Pulmonary artery endothelial cell (primary cell): ENCODE data around the gene CALCOCO2. TPM values are rescaled to one million over a fixed set of nuclear protein-coding genes. Genes with fewer than 3 reads are reported as not detected.
"Not testable (repeated sequence)": the region's sequence is repeated elsewhere in the genome, so short reads cannot be mapped to it uniquely, and the experiment has no call there.

Source experiments
- DNase-seq: peaks from one replicate; pipeline ENCODE4 v3.0.0-alpha.2; 2011; ENCODE audit warnings: low read depth, low spot score
- total RNA-seq: library from RNA; depleted of rRNA; stranded (reverse); fragments of >200 nt; gene quantifications from 2 replicates; pipeline ENCODE4 v1.2.3, GENCODE V29; 2014

Gene CALCOCO2
- total RNA-seq, 1 donor from 2014 or later = 30.4 TPM

DNA sequence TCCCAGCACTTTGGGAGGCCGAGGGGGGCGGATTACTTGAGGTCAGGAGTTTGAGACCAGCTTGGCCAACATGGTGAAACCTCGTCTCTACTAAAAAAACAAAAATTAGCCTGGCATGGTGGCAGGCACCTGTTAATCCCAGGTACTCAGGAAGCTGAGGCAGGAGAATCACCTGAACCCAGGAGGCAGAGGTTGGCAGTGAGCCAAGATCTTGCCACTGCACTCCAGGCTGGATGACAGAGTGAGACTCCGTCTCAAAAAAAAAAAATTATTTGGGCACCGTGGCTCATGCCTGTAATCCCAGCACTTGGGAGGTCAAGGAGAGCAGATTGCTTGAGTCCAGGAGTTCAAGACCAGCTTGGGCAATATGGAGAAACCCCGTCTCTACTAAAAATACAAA, 9.9 kb upstream of the CALCOCO2 start:
- not testable (repeated sequence) for DNase-seq

DNA sequence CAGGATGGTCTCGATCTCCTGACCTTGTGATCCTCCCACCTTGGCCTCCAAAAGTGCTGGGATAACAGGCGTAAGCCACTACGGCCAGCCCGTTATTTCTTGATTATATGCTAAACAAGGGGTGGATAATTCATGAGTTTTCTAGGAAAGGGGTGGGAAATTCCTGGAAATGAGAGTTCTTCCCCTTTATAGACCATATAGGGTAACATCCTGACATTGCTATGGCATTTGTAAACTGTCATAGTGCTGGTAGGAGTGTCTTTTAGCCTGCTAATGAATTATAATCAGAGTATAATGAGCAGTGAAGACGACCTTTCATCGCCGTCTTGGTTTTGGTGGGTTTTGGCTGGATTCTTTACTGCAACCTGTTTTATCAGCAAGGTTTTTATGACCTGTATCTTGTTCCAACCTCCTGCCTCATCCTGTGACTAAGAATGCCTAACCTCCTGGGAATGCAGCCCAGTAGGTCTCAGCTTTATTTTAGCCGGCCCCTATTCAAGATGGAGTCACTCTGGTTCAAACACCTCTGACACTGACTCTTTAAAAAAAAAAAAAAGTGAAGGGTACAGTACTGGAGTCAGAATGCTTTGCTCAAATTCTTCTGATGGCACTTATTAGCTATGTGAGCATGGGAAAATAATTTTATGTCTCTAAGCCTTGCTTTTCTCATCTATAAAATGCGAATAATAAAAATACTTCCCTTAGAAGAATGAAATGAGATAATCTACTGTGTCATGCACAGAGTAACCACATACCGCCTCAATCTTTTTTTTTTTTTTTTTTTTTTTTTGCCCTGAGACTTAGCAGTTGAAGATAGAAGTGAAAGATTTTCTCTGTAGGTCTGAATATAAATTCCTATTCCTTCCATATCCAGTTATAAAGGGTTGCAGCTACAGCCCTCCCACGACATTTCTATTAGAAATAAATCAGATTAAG, 5.1 kb upstream of the CALCOCO2 start:
- DNase-seq = no peak

DNA sequence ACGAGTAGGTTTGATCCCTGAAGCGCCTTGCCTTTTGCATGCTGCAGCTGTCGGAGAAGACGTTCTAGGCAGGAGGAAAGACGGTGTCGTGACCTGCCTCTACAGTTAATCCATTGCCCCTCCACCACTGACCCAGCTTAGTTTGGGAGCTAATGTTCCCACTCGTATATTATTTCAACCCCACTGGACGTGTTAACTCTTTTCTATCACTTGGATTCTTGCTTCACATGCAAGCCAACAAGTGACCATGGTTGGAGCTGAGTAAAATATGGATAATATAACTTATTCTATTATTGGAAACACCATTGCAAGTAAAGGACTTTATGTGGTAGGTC, 681 bp downstream of the CALCOCO2 start:
- DNase-seq = no peak

DNA sequence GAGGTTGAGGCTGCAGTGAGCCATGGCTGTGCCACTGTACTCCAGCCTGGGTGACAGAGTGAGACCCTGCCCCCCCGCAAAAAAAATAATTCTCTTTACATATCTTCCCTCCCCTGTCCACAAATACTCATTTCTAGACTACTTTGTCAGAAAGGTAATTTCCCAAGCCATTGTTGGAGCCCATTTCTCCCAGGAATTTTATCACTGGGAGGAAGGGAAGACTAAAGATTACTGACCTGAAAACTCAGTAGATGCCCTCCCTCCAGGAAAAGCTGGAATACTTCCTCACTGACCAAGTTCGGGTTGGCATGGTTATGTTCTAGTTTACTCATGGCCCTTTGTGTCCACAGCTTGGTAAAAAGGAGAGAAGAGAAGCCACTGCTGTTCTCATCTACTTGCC, 4.1 kb downstream of the CALCOCO2 start:
- DNase-seq = no peak

DNA sequence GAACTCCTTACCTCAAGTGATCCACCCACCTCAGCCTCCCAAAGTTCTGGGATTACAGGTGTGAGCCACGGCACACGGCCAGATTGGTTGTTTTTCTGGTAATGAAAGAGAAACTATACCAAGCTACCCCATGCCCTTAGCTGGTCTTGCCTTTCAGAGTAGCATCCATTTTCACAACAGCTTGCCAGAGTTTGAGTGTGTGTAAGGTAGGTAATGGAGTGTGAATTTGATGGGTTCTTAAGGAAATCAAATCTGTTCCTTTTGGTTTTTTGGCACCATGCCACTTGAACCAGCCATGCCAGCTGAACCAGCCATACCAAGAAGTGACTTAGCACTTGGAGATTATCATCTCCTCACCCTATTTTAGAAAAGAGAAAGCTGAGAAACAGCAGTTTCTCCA, 5.1 kb downstream of the CALCOCO2 start:
- DNase-seq = no peak

DNA sequence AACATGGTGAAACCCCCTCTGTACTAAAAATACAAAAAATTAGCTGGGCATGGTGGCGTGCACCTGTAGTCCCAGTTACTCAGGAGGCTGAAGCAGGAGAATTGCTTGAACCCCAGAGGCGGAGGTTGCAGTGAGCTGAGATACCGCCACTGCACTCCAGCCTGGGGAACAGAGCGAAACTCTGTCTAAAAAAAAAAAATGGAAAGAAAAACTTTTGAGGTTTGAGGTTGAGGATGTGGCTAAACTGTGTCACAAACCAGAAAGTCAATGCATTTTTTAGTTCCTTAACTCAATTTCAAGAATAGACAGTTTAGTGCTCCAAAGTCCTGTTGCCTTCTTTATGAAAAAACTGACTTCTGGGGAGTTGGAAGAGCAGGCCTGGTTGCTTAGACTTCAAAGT, 6.6 kb downstream of the CALCOCO2 start:
- not testable (repeated sequence) for DNase-seq

DNA sequence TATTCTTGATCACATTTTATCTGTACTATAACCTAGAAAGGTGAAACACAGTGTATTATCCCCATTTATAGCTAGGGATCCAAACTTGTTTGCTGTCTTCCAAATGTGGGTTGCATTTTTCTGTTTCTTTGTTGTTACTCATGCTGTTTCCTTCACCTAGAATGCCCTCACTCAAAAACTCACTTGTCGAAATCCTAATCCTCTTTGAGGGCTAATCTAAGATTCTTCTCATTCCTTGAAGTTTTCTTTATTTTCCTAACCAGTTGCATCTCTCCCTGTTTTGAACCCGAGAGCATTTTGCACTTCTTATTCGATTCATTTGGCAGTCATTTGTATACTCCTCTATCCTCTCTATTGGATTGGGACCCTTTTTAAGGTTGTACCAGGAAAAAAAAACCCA, 9.6 kb downstream of the CALCOCO2 start:
- DNase-seq = no peak

DNA sequence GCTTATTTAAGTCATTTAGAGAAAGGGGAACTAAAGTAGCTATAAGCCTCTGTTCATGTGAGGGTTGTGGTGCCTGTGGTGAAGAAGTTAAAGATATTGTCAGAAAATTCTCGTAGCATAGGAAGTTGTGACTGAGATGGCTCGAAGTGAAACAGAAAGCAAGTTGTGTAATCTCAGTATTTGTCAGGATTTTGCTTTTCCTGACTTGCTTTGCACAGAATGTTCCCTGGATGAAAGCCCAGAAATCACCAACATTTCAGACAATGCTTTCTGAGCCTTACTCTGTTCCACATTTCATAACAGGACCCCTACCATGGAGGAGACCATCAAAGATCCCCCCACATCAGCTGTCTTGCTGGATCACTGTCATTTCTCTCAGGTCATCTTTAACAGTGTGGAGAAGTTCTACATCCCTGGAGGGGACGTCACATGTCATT, 10.6 kb downstream of the CALCOCO2 start:
- DNase-seq = peak; percentile 27

DNA sequence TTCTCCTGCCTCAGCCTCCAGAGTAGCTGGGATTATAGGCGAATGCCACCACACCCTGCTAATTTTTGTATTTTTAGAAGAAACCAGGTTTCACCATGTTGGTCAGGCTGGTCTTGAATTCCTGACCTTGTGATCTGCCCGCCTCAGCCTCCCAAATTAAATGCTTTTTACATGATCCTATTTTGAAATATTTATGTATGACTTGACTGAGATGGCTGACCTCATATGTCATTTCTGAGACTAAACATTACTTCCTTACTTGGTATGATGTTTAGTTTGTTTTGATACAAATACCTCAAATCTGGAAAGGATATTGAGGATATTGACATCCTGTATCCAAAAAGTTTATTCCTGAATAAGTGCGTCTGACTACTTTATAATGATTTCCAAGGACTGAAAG, 11.9 kb downstream of the CALCOCO2 start:
- no peak for DNase-seq

DNA sequence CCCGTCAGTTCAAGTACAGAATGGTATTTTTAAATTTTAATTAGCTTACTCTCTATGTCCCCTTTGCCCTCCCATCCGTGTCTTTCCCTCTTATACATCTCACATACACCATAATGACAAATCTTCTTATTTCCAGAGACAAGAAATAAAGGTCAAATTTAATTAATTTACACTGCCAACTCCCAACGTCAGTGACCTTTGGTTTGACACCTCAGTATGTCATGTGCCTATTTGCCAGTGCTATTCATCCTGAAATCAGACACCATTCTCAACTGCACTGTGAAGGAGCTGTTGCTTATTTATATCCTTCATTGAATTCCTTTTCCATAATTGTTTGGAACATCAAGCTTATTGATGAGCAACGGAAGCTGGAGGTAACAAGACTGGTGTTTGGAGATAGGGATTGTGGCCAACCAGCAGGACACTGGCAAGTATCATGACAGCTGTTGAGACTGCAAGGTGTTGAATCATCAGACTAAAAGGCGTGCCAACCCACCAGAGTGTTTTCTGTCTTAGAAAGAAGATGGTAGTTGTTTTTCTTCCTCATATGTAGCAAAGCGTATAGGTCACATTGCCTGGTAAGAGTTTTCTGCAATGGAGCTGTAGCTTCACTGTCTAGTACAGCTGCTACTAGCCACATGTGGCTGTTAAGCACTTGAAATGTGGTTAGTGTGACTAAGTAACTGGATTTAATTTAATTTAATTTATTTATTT, 12.5 kb downstream of the CALCOCO2 start:
- no peak for DNase-seq

DNA sequence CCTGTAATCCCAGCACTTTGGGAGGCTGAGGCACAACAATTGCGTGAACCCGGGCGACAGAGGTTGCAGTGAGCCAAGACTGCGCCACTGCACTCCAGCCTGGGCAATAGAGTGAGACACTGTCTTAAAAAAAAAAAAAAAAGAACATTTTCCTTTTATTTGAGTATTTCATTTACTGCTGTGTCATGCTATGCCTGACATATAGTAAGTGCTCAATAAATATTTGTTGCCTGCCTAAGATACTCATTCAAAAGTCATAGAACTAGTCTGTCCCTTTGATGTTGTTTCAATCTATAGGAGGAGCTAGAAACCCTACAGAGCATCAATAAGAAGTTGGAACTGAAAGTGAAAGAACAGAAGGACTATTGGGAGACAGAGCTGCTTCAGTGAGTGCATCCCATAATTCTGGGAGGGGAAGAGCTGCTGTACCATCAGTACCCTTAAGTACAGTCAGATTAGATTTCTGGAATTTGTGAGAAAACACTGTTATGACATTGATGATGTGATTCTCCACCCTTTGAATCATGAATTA, 20.0 kb downstream of the CALCOCO2 start:
- DNase-seq = no peak

DNA sequence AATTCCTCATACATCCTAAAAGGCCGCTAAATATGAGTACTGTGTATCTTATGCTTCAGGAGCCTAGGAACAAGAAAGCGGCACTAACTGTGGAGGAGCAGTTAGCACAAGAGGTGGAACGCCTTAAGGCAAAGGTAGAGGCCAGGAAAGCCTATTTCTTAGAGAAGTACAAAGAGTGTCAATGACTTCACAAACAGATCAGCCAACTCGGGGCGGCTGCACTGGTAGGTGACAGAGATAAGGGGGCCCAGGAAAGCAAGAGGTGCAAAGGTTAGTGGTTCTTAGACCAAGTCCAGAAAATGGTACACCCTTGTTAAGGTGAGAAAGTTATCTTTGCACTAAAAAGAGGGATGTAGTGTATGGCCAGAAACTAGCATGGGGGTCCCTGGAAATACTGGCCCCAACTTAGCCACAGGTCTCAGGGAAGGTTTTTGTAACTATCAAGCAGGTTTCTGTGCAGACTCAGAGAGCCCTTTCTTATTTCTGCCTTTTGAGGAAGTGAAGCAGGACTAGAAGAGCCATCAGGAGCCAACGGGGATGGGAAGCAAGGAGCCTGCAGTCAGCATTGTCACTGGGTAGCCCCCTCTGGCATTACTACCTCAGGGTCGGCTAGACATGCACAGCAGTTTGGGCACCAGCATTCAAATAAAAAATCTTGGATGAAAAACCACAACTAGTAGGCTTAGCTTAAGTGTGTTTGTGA, 24.1 kb downstream of the CALCOCO2 start:
- no peak for DNase-seq

DNA sequence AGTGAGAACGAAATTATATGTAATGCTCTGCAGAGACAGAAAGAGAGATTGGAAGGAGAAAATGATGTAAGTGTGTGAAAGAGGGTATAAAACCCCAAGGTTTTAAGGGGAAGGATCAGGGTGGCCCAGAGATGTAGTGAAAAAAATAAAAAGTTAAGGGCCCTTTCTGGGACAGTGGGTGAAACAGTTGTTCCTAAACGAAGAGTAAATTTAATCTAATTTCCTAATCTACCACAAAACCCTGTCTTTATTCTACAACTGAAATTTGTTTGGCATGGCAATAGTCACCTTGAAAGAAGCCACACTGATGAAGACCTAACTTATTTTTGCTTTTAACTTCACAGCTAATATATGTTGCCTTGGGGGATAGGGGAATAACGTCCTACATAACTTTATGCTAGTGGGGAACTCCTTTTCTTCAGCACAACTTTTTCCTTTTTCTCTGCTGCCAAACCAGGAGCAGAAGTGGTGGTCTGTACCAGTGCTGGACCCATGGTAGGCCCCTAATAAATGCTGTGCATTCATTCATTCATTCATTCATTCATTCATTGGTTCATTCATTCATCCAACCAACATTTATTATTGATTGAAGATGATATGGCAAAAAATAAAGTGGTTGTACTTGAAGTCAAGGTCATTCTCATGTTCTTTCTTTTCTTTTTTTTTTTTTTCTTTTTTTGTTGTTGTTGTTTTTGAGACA, 25.4 kb downstream of the CALCOCO2 start:
- DNase-seq = no peak

DNA sequence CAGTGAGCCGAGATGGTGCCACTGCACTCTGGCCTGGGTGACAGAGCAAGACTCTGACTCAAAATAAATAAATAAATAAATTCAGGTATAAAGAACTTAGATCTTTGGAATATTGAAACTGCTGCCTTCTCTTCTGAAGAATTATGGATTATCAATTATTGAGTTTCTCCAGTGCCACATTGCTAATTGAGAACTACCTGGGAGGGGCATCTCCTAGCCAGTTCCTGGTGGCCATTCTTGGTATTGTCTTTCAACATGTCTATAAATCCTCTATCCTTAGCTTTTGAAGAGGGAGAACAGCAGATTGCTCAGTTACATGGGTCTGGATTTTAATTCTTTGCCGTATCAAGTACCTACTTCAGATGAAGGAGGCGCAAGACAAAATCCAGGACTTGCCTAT, 29.2 kb downstream of the CALCOCO2 start:
- DNase-seq = no peak

DNA sequence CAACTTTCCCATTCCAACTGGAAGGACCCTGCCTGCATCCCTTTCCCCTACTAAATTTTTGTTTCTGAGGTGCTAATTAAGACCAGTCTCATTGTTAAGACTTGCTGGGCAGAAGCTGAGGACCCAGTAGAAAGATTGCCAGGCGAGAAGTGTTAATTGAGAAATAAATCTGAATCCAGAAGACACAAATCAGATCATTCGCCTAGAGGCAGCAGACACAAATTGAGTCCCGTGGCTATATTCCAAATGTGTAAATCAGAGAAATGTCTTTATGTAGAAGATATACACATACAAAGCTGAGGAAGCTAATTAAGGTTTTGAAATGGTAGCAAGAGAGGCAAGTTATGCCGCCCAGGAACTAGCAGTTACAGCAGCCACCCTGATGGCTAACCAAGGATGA, 29.6 kb downstream of the CALCOCO2 start:
- no peak for DNase-seq

DNA sequence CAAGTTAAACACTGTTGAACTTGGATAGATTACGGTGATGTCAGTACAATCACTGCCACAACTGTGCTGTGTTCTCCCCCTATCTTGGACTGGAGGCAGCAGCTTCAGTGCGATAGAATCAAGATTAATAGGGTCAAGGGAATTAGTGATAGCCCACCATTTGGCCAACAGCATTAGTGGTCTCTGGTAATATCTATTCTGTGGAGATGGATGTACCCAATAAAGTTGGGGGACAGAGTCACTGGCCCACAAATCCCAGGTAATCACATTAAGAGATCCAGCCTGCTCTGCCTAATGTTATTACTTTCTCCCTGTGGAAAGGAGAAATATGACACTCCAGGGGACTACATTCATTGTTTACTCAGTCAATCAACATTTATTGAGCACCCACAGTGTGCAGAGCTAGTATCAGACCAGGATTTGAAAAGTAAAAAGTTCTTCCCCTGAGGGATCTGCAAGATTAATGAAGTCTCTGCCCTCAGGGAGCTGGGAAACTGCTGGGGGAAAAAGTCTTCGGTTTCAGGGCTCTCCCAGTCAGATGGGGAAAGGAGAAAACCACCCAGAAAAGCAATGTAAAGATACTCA, 38.2 kb downstream of the CALCOCO2 start:
- DNase-seq = no peak

DNA sequence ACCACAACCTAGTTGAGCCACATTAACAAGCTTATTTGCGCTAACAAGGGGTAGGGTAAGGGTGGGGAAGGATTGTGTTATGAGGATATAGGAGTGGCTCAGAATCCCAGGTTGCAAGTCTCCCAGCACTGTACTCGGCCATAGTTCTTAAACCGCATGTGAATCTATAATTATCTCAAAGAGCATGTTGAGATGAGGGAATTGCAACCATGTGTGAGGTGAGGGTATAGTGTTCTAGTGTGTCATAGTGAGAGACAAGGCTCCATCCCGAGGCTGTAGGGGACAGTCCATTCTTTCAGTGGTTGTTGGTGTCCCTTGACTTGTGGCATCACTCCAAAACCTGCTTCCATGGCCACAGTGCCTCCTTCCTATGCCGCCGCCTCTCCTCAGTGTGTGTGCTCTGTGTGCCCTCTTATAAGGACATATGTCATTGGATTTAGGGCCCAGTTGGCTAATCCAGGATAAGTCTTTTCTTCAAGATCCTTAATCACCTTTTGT, 39.0 kb downstream of the CALCOCO2 start:
- DNase-seq = no peak

DNA sequence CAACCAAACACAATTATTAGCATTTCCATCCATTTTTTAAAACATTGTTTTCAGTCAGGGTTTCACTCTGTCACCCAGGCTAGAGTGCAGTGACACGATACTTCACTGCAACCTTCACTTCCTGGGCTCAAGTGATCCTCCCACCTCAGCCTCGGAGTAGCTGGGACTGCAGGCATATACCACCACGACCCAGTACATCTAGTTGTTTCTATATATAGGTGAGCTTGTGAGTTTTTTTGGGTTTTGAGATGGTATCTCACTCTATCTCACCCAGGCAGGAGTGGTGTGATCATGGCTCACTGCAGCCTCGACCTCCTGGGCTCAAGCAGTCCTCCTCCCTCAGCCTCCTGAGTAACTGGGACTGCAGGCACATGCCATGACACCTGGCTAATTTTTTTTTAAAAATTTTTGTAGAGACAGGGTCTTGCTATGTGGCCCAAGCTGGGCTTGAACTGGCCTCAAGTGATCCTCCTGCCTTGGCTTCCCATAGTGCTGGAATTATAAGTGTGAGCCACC, 40.3 kb downstream of the CALCOCO2 start:
- no peak for DNase-seq

DNA sequence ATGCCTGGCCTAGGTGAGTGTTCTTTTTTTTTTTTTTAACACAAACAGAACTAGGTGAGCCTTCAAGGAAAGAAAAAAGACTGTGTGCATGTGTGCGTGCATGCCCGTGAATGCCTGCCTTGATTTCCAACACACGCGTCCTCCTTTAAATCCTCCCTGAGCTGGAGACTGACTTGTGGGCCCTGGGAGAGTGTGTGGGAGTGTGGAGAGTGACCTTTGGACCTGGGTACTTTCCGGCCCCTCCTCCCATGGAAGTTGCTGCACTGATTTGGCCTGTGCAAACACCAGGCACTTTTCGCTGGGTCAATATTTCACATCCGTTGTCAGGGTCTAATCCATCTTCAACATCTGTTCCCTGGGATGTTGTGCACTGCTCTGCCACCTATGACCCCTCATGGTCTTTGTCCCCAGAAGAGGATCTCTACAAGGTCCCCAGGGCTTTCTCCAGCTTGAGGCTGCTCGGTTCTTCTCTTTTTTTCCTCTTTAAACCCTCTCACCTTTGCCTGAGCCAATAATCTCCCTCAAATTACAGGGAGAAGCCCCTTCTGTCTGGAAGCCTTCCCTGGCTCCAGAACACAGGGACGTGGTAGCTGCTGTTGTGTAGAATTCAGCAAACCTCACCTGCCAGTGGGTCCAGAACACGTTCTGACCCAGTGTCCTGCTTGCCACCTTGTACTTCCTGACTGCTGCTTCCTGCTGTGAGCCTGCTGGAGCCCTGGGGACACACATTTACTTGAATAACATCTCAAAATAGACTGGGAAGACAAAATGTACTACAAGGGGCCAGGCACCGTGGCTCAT, 40.9 kb downstream of the CALCOCO2 start:
- no peak for DNase-seq

DNA sequence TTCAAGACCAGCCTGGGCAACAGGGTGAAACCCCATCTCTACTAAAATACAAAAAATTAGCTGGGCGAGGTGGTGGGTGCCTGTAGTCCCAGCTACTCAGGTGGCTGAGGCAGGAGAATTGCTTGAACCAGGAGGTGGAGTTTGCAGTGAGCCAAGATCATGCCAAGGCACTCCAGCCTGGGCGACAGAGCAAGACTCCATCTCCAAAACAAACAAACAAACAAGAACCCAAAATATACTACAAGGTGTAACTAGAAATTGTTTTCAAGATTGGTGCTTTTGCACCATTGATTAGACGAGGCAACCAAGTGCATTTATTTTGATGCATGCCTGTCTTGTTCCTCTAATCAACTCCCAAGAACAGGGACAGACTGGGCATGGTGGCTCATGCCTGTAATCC, 41.6 kb downstream of the CALCOCO2 start:
- not testable (repeated sequence) for DNase-seq
